RPMI7951 (cell line): ENCODE measurements around the gene CLIC2. TPM values are rescaled to one million over a fixed set of nuclear protein-coding genes. Genes with fewer than 3 reads are reported as not detected.

Source experiments
- DNase-seq: peaks from one replicate; pipeline ENCODE4 v3.0.0-alpha.2; 2012; ENCODE audit warnings: low read depth
- total RNA-seq: library from RNA; depleted of rRNA; stranded (reverse); fragments of >200 nt; shearing (Covaris generic); gene quantifications from 2 replicates; pipeline ENCODE4 v1.2.3, GENCODE V29; 2014; rRNA removed

The CLIC2 gene
- total RNA-seq, 1 experiment from 2014 or later, result 11.5 TPM

DNA sequence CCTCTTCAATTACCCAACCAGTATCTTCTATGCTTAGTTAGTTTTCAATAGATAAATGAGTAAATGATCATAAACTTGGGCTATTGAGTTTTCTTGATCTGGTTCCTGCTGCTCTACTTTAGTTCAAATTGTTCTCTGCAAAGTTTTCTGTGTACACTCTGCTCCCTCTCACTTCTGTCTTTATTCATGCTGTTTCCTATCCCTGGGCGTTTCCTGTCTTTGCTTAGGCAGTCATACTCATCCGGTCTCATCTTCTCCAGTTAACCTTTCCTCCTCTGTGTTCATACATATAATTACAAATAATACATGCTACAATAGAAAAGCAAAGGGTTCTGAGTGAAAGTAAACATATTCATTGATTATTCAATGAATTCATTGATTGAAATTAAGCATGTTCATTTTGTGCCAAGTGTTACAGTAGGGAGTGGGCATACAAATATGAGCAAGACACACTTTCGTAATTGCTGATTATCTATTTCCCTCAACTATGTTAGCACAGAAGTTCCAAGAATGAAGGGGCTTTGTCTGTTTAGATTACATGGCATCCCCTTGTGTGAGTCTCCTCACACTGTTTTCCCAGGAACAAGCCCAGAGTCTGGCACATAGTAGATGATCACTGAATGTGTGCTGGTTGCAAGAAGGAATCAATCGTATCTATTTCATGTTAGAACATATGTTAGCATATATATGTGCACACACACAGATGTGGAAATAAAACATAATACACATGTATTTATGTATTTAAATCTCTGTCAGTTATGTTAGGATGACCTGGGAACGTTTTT is 71.3 kb downstream of the CLIC2 start:
- DNase-seq, result no peak

DNA sequence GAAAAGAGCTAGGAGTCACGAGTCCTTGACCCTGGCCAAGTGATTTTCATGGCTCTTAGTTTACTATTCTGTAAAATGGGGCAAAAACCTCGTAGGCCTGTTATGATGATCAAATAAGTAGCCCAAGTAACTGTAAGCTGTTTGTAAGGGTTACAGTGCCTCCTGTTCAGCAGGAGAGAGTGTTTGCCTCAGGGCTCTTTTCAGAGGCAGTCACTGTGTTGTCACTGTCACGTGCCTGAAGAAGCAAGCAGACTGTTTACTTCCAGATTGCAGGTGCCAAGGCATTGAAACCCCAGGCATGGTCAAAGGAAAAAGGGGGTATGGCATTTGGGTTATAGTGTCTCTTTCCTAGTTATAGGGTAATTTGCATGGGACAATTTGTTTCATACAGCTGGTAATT is 74.7 kb downstream of the CLIC2 start:
- DNase-seq, result no peak

DNA sequence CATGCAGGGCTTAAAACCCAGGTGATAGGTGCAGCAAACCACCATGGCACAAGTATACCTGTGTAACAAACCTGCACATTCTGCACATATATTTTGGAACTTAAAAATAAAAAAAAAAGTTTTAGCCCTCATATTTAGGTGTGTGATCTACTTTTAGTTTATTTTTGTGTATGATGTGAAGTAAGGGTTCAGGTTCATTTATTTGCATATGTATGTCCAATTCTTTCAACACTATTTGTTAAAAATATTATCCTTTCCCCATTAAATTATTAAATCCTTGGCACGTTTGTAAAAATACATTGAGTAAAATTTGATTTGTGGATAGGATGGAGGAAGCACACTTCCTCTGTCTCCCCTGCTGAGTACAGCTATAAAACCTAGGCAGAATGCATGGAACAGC is 83.0 kb downstream of the CLIC2 start:
- DNase-seq, result no peak

DNA sequence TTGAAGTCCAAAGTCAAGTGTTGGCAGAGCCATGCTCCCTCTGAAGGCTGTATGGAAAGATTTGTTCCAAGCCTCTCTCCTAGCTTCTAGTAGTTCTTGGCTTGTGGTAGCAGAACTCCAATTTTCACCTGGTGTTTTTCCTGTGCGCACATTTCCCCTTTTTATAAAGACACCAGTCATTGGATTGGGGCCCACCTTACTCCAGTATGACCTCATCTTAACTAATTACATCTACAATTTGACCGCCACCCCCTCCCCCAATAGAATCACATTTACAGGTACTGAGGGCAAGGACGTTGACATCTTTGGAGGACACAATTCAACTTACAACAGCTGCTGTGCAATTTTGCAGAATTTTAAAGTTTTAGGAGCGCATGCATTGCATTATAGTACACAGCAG is 86.9 kb downstream of the CLIC2 start:
- DNase-seq, result no peak

- DNase-seq, result no peak
Observed at GRCh38 chrX:155246748-155247147, 87.7 kb downstream of the CLIC2 start.

DNA sequence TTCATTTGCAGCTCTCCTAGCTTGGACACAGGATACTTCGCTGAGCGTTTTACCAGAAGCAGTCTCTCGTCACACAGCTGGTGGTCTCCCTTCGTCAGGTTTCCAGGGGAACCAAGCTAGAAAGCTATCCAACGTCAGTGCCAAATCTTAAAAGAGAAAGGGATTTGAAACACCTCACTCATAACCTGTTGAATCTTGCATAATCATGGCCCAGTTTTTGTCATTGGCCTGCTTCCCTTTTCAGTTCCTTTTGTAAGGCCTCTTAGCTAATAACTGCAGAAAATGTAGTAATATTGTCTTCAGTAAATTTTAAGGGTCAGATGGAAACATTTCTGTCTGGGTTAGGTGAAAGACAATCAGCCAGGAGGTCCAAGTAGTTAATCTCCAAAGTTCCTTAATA is 92.1 kb downstream of the CLIC2 start:
- DNase-seq, result no peak

GRCh38 chrX:155237719-155238118 is 96.7 kb downstream of the CLIC2 start:
- no peak for DNase-seq

DNA sequence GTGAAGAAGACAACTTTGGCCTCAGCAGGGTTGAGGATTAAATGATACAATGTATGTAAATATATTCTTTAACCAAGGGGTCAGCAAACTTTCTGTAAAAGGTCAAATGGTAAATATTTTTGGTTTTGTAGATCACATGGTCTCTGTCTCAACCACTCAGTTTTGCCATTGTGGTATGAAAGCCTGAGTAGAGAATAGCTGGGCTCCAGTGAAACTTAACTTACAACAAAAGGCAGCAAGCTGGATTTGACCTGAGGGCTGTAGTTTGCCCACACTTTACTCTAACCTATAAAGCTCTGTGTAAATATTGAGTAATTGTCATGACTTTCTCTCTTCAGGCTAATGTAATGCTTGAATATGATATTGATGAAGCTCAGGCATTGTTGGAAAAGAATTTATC is 98.5 kb downstream of the CLIC2 start:
- DNase-seq, result no peak

GRCh38 chrX:155231163-155231562 is 103.3 kb downstream of the CLIC2 start:
- DNase-seq, result no peak

Other genes starting within 250 kb of the CLIC2 start
- 106 and 112 TPM in 2 replicates for gene VBP1, start 118.2 kb downstream of the CLIC2 start, total RNA-seq
- gene RAB39B, start 70.1 kb downstream of the CLIC2 start, total RNA-seq, result 0.10 and 0.48 TPM in 2 replicates
- not detected in 2 replicates for gene F8A2, start 47.5 kb upstream of the CLIC2 start, total RNA-seq
- gene F8A3, start 124.0 kb upstream of the CLIC2 start, total RNA-seq, result 1.1 and 1.5 TPM in 2 replicates